H1 (cell line): ENCODE measurements around the gene VENTX. TPM values are rescaled to one million over a fixed set of nuclear protein-coding genes. Genes with fewer than 3 reads are reported as not detected.

Experiments used
- RAD21 ChIP-seq, 2 experiments: IDR thresholded peaks in 1 of 2; conservative IDR thresholded peaks in 1 of 2; 2 replicates each; pipeline ENCODE4 v1.6.1; 2011; ENCODE audit warnings: low read depth in 2 of 2, low read length in 2 of 2, improper control_type of control experiment in 1 of 2, inconsistent platforms in 1 of 2, mild to moderate bottlenecking in 1 of 2, moderate library complexity in 1 of 2
- TBP ChIP-seq: IDR thresholded peaks from 2 replicates; pipeline ENCODE4 v1.6.1; 2011; ENCODE audit warnings: low read depth, low read length, improper control_type of control experiment
- TCF12 ChIP-seq: IDR thresholded peaks from 2 replicates; pipeline ENCODE4 v1.6.1; 2011; ENCODE audit warnings: low read depth, mild to moderate bottlenecking, low read length
- polyA plus RNA-seq, 7 experiments: library from polyadenylated mRNA; depleted of rRNA in 3 of 7; stranded (reverse) in 5 of 7; unstranded in 2 of 7; fragments of >200 nt in 5 of 7; fragments of 200-250 nt in 2 of 7; gene quantifications; 1 replicate in 5 of 7; 2 replicates in 1 of 7; 4 replicates in 1 of 7; pipeline versions ENCODE4 v1.2.1 to v1.2.3, GENCODE V29; 2011 to 2013; ENCODE audit warnings: missing spikeins in 2 of 7, mixed read lengths in 2 of 7
- total RNA-seq: library from RNA; stranded (reverse); fragmentation: NEBNext Ultra II Directional; extraction: Animal tissue kit (Norgen Biotek cat#: 25700); gene quantifications from 2 replicates; pipeline ENCODE4 v1.2.1, GENCODE V29; 2021

VENTX gene
- total and polyA plus RNA-seq, 2 of the 8 experiments (the other 6 are each of a cell fraction or from before 2014, with no cell fraction given), result 5.6 TPM

DNA sequence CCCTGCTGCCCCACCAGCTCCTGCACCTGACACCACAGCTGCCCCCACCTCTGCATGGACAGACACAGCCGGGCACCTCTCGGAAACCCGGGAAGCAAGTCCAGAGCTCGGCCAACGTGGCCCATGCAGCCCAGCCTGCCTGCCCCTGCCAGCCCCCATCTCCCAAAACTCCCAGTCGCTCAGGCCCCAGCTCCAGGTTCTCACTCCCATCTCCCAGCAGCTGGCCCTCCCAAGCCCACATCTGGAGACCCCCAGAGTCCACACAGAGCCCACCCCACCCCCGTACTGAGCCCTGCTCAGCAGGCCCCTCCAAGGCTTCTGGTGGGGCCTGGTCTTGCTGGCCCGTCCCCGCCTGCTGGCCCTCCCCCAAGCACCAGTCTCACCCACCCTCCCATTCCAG lies 39.9 kb upstream of the VENTX start (continued):
- TF ChIP-seq RAD21 (IDR thresholded peaks at IDR 0.05 in 1 of 2, conservative IDR thresholded peaks at IDR 0.05 in 1 of 2; ENCODE audit: low read depth in 2 of 2, low read length in 2 of 2) (no peak), TCF12 (no peak), TBP (no peak)
